GM11168 (cell line): ENCODE results near the gene CHMP2A.
"Not testable (repeated sequence)": the region's sequence is repeated elsewhere in the genome, so short reads cannot be mapped to it uniquely, and the experiment has no call there.

Experiments
- in situ Hi-C: fragments of 300-500 bp; cut with MboI; formaldehyde crosslinking; loops from one replicate; pipeline ENCODE4 v1.12.0; 2022; ENCODE audit warnings: low sequenced_read_pairs; ENCODE audit not compliant: unreplicated experiment

The CHMP2A gene

DNA sequence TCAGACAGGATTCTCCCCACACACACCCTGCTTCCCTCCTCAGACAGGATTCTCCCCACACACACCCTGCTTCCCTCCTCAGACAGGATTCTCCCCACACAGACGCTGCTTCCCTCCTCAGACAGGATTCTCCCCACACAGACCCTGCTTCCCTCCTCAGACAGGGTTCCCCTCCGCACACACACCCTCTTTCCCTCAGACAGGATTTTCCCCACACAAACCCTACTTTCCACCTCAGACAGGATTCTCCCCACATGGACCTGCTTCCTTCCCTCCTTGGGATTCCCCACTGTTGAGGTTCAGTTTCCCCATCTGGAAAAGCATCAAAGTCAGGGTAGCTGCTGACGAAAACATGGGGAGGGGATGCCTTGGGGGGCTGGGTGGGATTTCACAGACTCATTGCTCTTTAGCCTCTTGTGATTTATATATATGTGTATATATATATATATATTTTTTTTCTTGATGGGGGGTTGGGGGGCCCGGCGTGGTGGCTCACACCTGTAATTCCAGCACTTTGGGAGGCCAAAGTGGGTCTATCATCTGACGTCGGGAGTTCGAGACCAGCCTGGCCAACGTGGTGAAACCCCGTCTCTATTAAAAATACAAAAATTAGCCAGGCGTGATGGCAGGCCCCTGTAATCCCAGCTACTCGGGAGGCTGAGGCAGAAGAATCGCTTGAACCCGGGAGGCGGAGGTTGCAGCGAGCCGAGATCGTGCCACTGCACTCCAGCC, 12.1 kb downstream of the CHMP2A start:
- in situ Hi-C loops = not testable (repeated sequence)

DNA sequence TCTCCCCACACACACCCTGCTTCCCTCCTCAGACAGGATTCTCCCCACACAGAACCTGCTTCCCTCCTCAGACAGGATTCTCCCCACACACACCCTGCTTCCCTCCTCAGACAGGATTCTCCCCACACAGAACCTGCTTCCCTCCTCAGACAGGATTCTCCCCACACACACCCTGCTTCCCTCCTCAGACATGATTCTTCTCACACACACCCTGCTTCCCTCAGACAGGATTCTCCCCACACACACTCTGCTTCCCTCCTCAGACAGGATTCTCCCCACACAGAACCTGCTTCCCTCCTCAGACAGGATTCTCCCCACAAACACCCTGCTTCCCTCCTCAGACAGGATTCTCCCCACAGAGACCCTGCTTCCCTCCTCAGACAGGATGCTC, 15.7 kb downstream of the CHMP2A start:
- in situ Hi-C loops = not testable (repeated sequence)

DNA sequence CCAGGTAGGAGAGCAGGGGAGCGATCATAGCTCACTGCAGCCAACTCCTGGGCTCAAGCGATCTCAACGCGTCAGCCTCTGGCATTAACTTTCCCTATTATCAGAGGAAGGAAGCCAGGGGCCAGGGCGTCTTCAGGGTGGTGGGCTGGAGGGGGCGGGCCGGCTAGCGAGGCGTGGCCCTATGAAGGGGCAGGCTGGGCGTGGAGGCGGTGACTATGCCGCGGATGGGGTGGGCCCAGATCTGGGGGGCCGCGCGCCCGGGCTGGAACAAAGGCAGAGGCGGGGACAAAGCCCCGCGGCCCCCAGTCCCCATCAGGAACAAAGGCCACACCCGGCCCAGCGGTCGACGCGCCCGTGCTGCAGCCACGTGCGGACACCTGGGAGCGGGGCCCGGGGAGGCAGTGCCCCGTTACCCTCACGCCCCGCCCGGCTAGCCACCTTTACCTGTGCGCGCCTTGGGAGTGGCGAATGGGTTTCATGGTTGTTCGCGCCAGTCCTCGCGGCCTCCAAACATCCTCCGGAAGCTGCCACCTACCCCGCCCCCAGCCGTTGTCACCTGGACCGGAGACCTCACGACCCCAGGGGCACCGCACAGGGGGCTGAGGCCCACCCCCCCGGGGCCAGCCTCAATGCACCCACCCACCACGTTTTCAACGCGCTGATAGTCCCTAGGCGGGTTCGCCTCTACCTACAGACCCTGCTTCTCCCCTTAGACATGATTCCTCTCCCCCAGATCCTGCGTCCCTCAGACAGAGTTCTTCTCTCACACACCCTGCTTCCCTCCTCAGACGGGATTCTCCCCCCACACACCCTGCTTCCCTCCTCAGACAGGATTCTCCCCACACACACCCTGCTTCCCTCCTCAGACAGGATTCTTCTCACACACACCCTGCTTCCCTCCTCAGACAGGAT, 16.4 kb downstream of the CHMP2A start:
- in situ Hi-C loops = no loop called here

DNA sequence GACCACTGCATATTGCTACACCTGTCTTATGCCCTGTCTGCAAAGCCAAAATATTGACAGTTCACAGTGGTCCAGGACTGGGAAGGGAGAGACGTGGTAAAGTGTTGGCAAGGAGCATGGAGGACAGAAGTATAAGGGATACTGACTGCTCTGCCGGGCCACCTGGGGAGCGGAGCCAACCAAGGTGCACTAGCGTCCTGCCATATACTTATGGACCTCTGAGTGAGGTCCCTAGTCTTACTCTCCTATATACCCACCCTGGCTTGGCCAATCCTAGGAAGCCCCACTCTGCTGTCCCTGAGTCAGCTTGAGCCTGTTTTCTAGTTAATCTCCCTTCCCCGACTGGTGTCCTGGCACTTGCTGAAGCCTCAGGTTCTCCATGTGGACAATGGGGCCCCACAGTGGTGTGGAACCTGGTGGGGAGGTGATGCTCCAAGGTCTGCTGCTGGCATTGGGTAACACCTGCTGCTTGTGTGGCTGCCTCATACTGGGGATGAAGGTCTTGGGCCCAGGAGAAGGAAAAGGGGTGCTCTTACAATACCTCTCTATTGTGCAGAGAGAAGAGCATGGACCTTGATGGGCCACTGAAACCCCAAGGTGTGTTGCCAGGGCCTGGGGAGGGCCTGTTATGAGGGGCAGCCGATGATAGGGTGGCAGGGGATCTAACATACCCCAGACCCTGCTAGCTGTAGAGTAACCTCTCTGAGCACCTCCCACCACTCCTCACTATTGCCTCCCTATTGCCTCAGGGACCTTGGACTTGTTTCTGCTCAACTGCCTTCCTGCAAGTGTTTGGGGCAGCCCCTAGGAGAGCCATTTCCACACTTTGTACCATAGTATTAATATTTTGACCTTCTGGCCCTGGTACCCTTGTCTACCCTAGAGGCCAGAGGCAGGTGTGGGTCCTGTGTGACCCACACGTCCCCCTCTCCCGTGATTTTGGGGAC, 17.8 kb downstream of the CHMP2A start:
- in situ Hi-C loops = no loop called here

DNA sequence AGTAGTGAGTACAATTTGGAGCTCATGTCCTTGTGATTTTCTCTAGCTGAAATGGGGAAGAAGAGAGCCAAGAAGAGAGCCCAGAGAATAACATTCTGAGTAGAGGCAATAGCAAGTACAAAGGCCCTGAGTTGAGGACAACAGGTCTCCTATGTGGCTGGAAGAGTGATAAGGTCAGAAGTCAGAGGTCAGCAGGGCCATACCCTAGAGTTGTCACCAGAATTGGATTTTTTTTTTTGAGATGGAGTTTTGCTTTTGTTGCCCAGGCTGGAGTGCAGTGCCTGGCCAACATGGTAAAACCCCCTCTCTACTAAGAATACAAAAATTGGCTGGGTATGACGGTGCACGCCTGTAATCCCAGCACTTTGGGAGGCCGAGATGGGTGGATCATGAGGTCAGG, 19.0 kb downstream of the CHMP2A start:
- in situ Hi-C loops = no loop called here

DNA sequence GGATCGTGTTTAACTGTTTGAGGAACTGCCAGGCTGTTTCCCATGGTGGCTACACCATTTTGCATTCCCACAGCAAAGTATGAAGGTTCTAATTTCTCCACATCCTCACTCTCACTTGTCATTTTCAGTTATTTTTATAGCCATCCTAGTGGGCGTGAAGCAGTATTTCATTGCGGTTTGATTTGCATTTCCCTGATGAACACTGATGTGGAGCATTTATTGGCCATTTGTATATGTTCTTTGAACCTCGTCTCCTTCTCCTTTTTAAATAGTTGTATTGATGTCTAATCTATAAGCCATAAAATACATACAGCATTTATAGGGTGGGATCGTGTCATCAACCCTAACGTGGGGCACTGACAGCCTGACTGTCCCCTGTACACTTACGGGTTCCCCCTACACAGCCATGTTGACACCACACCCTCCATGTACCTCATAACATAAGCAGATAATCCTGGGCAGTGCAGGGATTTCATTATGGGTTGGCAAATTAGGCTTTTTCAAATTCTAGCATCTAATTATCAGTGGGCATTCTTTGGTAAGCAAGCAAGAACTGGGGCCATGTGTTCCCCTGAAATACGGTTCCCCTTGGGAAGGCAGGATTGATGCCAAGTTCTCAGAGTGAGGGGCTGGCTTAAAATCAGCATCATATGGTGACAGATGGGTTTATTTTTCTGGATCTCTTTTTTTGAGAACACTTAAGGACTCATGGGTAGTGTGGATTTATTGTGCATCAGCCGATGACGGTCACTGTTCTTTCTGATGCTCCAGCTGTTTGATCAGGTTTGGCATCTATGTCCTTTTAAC, 23.7 kb downstream of the CHMP2A start:
- in situ Hi-C loops = no loop called here

DNA sequence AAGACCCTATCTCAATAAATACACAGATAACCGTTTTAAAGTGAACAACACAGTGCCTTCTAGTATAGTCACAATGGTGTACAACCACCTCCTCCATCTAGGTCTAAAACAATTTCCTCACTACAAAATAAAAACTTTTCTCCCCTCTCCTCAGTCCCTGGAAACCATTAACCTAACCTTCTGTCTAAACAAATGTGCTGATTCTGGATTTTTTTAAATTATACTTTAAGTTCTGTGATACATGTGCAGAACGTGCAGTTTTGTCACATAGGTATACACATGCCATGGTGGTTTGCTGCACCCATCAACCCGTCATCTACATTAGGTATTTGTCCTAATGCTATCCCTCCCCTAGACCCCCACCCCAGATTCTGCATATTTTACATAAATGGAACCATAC, 25.5 kb downstream of the CHMP2A start:
- in situ Hi-C loops = no loop called here

DNA sequence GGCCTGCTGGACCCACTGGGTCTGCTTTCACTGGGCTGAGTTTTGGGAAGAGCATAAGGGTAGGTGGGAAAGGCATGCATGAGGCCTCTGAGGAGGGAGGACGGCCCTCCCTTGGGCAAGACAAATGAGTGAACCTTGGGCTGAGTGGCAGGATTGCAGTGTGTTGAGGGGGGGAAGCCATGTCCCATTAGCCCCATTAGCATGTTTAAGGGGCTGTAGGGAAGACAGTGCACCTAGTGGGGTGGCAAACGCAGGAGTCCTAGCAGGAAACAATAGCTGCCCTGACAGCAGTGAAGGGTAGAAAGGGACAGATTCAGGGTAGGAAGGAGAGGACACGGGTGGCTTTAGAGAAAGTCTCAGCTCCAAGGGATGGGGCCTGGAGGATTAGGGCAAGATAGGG, 32.2 kb downstream of the CHMP2A start:
- in situ Hi-C loops = no loop called here

DNA sequence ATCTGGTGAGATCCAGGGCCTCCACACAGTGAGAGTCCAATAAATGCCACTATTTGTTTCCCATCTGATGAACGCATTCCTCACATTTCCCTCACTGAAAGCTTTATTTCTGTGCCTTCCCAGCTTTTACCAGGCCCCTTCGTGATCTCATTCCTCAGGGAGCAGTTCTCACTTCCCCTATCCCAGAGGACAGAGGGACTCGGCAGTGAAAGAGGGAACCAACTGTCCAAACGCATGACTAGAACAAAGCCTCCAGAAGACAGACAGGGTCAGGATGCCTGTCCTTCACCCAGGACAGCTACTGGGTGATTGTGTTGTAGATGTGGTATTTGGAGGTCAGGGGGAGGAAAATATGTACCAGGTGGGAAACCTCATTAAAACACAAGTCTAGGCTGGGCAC, 33.3 kb downstream of the CHMP2A start:
- in situ Hi-C loops = no loop called here

DNA sequence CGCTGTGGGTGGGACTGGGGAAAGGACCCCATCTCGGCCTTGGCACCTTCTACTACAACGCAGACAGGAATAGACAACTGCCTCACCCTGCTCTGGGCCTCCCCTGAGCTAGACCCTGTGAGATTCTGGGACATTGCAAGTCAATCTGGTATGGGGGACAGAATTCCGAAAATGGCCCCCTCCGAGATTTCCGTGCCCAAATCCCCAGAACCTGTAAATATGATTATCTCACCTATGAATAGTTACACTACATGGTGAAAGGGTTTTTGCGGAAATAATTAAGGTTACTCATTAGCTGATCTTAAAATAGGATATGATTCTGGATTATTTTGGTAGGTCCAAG, 34.7 kb downstream of the CHMP2A start:
- in situ Hi-C loops = no loop called here

DNA sequence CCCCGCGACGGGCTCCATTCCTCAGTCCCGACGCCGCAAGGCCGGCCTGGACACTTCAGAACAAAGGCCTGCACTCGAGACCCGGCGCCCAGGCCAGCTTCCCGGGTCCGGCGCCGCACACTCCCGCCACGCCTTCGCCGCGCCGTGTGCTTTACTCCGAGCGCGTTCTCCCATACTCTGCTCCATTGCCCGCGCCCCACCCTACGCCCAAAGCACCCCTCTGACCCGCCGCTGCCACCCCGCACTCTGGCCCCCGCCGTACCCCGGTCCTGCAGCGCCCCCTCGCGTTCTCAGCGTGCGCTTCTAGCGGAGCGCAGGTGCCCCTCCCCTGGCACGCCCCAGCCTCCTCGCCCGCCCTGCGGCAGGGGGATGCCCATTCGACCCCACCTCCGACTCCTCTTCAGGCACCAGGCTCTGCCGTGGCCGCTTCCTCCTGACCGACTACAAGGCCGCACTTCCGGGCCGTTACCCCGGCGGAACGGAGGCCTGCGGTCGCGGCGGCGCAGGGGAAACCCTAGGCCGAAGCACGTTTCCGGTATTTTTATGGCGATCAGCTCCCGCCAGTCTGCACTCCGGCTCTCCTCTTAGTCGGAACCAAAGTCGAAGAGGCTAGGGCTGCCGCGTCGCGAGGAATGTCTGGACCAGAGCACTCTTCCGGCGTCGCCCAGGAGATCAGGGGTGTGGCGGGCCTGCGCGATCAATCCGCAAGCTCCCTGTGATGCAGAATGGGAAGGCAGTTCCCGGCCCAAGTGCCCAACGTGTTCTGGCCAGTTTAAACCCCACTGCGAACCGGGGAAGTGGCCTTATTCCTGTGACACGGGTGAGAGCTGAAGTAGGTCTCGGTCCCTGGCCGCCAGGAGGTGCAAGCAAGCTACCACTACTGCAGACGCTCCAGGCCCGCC, 35.3 kb downstream of the CHMP2A start, which contains the start of gene ZBTB45:
Gene ZBTB45, minus strand, starts transcription at position 456 of the 902 bp plus-strand sequence. CDS start 2,137 bp downstream, outside the sequence.
- in situ Hi-C loops = no loop called here

DNA sequence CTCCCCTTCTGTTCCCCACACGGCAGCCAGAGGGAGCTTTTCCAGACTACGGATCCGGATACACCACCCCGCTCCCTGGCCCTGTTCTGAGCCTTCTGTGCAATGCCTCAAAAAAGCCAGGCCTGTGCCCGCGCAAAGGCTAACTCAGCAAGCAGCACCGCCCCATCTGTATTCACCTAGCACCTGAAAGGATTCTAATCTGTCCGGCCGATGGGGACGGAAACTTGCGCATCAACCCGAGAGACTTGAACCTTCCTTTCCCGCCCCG, 35.9 kb downstream of the CHMP2A start:
- in situ Hi-C loops = no loop called here

DNA sequence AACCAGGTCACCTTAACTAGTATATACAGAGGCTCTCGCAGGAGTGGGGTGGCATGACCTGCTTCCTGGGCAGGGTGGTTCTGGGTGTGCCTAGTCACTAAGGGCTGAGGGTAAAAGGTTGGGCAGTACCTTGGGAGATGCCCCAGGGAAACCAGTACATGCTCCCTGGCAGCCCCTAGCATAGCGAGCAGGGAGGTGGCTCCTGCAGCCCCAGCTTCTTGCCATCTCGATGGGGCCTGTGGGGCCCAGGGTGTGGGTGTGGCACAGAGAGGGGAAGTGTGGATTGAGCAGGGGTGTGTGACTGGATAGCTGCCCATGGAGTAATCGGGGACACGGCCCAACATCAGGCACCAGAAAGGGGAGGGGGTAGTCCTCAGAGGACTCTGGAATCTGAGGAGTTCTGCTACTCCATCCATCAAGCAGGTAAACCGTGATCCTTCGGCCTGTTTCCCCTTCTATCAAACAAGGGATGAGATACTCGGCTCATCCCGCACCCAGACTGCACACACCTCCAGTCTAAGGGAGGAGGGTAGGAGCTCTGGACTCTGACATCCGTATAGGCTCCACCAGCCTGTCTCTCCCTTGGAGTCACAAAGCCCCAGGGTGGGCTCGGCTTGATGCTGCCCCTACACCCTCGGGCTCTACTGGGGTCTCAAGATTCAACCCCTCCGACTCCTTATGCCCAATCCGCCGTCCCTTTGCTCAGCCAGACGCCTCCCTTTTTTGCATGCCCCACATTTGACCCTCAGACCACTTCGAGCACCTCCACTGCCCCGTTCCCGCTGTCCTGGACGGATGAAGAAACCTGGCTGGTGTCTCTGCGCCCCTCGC, 36.4 kb downstream of the CHMP2A start:
- in situ Hi-C loops = no loop called here

DNA sequence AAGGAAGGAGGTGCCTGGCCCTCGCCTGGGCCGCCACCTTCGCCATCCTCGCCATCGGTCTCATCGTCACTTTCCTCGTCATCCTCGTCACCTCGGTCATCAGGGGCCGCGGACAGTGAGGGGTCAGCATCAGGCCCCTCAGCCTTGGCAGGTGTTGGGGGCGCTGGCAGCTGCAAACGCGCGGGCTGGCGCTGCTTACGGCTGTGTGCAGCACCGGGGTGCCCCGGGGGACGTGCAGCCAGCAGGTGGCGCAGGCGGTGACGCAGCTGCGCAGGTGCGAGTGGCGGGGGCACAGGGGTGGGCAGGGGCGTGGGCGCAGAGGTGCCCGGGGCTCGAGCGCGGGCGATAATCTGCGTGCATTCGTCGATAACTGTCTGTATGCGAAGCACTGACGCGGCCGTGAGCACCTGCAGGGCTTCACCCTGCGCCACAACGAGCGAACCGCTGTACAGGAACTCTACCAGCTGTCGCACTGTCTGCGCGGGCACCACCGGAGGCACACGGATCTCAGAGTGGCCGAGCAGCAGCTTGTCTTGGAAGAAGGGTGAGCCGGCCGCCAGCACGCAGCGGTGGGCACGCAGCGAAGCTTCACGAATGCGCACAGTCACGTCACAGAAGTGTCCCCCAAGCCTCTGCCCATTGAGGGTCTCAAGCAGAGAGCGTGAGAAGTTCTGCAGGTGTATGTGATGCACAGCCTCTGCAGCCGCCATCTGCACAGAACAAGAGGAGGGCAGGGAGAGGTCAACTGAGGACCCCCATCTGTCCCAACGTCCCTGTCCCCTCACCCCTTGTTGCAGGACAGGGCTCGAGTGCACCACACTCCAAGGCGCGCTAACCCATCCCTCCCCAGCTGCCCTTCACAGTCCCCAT, 37.7 kb downstream of the CHMP2A start:
- in situ Hi-C loops = no loop called here

DNA sequence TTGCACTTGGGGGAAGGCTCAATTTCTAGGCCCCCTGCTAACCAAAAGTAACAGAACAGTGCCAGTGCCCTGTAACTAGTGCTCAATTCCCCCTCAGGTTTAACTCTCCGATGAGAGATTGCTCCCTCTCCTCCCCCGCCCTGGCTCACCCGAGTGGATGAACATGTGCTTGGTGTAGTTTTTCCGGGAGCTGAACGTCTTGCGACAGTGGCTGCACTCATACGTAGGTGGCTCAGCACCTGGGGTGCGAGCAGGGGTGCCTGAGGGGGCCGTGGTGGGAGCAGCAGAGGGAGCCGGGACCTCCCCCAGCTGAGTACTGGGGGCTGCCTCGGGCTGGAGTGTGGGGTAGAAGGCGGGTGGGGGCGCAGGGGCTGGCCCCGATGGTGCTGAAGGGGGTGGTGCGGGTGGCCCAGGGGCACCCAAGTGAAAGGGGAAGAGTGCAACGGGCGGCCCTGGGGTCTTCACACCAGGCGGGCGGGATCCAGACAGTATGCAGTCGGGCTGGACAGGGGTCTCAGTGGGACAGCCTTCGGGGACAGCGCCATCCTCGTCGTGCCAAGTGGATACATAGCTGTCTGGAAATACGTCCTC, 38.6 kb downstream of the CHMP2A start:
- in situ Hi-C loops = no loop called here

DNA sequence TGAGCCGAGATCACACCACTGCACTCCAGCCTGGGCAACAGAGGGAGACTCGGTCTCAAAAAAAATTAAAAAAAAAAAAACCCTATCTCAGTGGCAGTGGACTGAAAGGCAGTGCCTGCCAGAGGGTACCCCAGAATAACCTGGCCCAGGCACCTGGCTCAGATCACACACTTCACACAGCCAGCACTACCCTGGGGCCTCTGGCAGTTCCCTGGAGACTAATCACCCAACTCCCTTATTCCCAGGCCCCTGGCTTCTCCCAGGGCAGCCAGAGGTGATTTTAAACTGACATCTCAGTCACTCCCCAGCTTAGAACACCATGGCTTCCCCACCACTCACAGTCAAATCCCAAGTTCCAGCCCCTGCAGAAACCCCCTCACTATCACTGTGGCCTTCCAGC, 39.6 kb downstream of the CHMP2A start:
- in situ Hi-C loops = no loop called here

DNA sequence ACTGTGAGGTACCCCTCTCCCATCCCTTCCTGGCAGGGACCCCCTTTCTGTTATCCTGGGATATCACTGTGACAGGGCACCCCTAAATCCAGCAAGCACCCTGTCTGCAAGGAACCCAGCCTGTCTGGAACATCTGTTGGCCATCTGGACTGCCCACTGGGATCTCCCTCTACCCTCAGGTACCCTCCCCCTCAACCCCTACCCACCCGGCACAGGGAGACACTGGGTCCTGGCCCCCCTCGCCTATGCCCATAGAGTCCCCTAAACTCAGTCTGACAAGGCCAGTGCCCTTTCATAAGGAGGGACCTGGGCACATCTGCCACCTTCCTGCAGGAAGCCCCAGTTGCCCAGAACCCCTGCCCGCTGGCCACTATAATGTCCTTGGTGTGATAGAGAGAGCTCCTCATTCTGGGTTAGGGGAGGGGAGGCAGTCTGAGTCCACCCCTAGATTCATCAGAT, 40.3 kb downstream of the CHMP2A start:
- in situ Hi-C loops = no loop called here
